ENCODE data around the gene MIB1. TPM values are rescaled to one million over a fixed set of nuclear protein-coding genes. Genes with fewer than 3 reads are reported as not detected.

Gene MIB1
- total RNA-seq, 3 donors from 2014 or later (not counting 1 experiment from before 2014, with no cell fraction given) = 27.5 to 38.4 (median 35.6) TPM

DNA sequence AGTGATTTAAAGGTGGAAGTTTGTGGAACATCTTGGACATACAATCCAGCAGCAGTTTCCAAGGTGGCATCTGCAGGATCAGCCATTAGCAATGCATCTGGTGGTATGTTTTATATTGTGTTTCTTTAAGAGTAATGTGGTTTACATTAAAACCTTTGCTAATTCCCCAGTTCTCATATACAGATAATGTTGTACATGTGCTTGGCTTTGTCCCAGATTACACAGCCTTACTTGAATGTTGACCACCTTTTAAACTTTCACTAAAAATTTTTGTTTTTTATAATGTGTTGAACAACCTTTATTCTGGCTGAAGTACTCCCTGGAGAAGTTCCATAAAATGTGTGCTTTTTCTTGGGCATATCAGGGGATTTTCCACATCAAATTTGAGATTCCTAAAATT lies 57.5 kb downstream of the MIB1 start:
- H3K27ac Mint-ChIP-seq = no peak overlapping the region
- no peaks in the 10 kb centered on the region for H3K4me1 Mint-ChIP-seq
- peaks cover 11% of the 10 kb centered on the region for H3K36me3 Mint-ChIP-seq

DNA sequence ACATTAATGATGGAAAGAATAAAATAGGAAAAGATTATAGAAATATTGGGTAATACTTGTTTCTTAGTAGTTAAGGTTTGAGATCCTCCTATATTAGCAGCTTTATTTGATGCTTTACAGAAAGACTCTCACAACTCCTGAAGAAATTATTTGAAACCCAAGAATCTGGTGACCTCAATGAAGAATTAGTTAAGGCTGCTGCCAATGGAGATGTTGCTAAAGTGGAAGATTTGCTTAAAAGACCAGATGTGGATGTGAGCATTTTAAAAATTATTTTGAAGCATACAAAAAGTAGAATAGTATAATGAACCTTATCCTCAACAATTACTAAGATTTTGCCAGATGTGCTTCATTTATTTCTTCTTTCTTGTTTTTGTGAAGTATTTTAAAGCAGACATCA lies 59.1 kb downstream of the MIB1 start:
- H3K4me1 ChIP-seq (ENCODE audit: control insufficient read depth, insufficient read depth, low read length) = no peaks in the 10 kb centered on the region
- Mint-ChIP-seq H3K4me3 (no peak overlapping the region), H3K4me1 (no peaks in the 10 kb centered on the region), H3K9me3 (no peaks in the 10 kb centered on the region), H3K27ac (no peak overlapping the region), H3K27me3 (ENCODE audit: low read depth in 2 of 2) (no peaks in the 10 kb centered on the region), H3K36me3 (peaks cover 11% of the 10 kb centered on the region)
- intact Hi-C loops (cut with micrococcal nuclease) = no loop called here
- H3K9me3 ChIP-seq (ENCODE audit: control insufficient read depth, insufficient read depth, low read length) = no peaks in the 10 kb centered on the region
- no peaks in the 10 kb centered on the region for H3K27me3 ChIP-seq (ENCODE audit: control insufficient read depth, insufficient read depth, low read length)
- no peak overlapping the region for H3K27ac ChIP-seq (ENCODE audit: low read length)
- H3K4me3 ChIP-seq (ENCODE audit: low read length) = no peak overlapping the region
- TF ChIP-seq, protein P1, sequence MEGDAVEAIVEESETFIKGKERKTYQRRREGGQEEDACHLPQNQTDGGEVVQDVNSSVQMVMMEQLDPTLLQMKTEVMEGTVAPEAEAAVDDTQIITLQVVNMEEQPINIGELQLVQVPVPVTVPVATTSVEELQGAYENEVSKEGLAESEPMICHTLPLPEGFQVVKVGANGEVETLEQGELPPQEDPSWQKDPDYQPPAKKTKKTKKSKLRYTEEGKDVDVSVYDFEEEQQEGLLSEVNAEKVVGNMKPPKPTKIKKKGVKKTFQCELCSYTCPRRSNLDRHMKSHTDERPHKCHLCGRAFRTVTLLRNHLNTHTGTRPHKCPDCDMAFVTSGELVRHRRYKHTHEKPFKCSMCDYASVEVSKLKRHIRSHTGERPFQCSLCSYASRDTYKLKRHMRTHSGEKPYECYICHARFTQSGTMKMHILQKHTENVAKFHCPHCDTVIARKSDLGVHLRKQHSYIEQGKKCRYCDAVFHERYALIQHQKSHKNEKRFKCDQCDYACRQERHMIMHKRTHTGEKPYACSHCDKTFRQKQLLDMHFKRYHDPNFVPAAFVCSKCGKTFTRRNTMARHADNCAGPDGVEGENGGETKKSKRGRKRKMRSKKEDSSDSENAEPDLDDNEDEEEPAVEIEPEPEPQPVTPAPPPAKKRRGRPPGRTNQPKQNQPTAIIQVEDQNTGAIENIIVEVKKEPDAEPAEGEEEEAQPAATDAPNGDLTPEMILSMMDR (IDR thresholded peaks at IDR 0.05) = no peak
- no peak for ATAC-seq
- DNase-seq = no peak
- peaks cover 15% of the 10 kb centered on the region for H3K36me3 ChIP-seq (ENCODE audit: control insufficient read depth, insufficient read depth, low read length)

More for the DNA sequence above, 57.5 kb downstream of the MIB1 start:
- Histone ChIP-seq H3K9me3 (ENCODE audit: control insufficient read depth, insufficient read depth, low read length) (no peaks in the 10 kb centered on the region), H3K27ac (ENCODE audit: low read length) (no peak overlapping the region), H3K4me3 (ENCODE audit: low read length) (no peak overlapping the region), H3K4me1 (ENCODE audit: control insufficient read depth, insufficient read depth, low read length) (no peaks in the 10 kb centered on the region), H3K27me3 (ENCODE audit: control insufficient read depth, insufficient read depth, low read length) (no peaks in the 10 kb centered on the region), H3K36me3 (ENCODE audit: control insufficient read depth, insufficient read depth, low read length) (peaks cover 10% of the 10 kb centered on the region)
- Mint-ChIP-seq H3K9me3 (no peaks in the 10 kb centered on the region), H3K27me3 (ENCODE audit: low read depth in 2 of 2) (no peaks in the 10 kb centered on the region), H3K4me3 (no peak overlapping the region)
- TF ChIP-seq, protein P1 (IDR thresholded peaks at IDR 0.05) = no peak
- DNase-seq (no peak), ATAC-seq (no peak)
- intact Hi-C loops (cut with micrococcal nuclease) = no loop called here

DNA sequence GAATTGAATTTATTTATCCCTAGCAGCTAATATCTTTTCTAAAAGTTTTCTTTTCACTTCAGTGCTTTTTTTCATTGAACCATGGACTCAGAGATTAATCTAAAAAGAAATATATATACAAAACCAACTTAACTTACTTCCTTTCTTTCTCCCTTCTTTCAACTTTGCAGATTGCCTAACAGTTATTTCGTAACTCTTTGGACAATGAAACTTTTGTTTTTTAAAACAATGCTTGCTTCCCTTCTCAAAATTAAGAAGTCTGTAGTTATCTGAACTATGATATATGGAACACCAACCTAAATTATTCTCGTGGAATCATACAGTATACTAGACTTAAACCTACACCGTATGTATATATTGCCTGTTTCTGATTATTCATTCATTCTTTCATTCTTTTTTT lies 62.9 kb downstream of the MIB1 start:
- Histone ChIP-seq H3K4me1 (ENCODE audit: control insufficient read depth, insufficient read depth, low read length) (no peaks in the 10 kb centered on the region), H3K36me3 (ENCODE audit: control insufficient read depth, insufficient read depth, low read length) (peaks cover 20% of the 10 kb centered on the region), H3K27ac (ENCODE audit: low read length) (no peak overlapping the region), H3K27me3 (ENCODE audit: control insufficient read depth, insufficient read depth, low read length) (no peaks in the 10 kb centered on the region), H3K9me3 (ENCODE audit: control insufficient read depth, insufficient read depth, low read length) (no peaks in the 10 kb centered on the region), H3K4me3 (ENCODE audit: low read length) (no peak overlapping the region)
- H3K9me3 Mint-ChIP-seq = no peaks in the 10 kb centered on the region
- TF ChIP-seq, protein P1 (IDR thresholded peaks at IDR 0.05) = no peak
- H3K4me1 Mint-ChIP-seq = no peaks in the 10 kb centered on the region
- no peak overlapping the region for H3K4me3 Mint-ChIP-seq
- intact Hi-C loops (cut with micrococcal nuclease) = no loop called here
- H3K36me3 Mint-ChIP-seq = peaks cover 14% of the 10 kb centered on the region
- no peak for DNase-seq
- no peak overlapping the region for H3K27ac Mint-ChIP-seq
- no CpG with 5 or more reads among the region's 3 CpGs for WGBS (ENCODE audit: insufficient coverage)
- ATAC-seq = no peak
- no peaks in the 10 kb centered on the region for H3K27me3 Mint-ChIP-seq (ENCODE audit: low read depth in 2 of 2)

DNA sequence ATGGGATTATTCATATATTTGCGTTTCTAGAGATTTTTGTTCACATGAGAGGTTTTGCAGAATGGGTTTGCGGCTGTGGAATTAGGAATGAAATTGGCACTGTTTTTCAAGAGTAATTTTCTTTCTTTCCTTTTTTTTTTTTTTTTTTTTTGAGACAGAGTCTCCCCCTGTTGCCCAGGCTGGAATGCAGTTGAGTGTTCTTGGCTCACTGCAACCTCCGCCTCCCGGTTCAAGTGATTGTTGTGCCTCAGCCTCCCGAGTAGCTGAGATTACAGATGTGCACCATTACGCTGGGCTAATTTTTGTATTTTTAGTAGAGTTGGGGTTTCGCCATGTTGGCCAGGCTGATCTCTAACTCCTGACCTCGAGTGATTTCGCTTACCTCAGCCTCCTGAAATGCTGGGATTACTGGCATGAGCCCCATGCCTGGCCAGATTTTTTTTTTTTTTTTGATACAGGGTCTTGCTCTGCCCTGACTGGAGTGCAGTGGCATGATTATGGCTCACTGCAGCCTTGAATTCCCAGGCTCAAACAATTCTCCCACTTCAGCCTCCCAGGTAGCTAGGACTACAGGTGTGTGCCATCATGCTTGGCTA lies 65.3 kb downstream of the MIB1 start:
- Mint-ChIP-seq H3K27ac (no peak overlapping the region), H3K27me3 (ENCODE audit: low read depth in 2 of 2) (no peaks in the 10 kb centered on the region), H3K4me1 (no peaks in the 10 kb centered on the region), H3K36me3 (peaks cover 34% of the 10 kb centered on the region), H3K9me3 (no peaks in the 10 kb centered on the region), H3K4me3 (no peak overlapping the region)
- Histone ChIP-seq H3K27ac (ENCODE audit: low read length) (no peak overlapping the region), H3K36me3 (ENCODE audit: control insufficient read depth, insufficient read depth, low read length) (peaks cover 36% of the 10 kb centered on the region), H3K4me3 (ENCODE audit: low read length) (no peak overlapping the region), H3K4me1 (ENCODE audit: control insufficient read depth, insufficient read depth, low read length) (no peaks in the 10 kb centered on the region), H3K9me3 (ENCODE audit: control insufficient read depth, insufficient read depth, low read length) (no peaks in the 10 kb centered on the region), H3K27me3 (ENCODE audit: control insufficient read depth, insufficient read depth, low read length) (no peaks in the 10 kb centered on the region)
- WGBS (ENCODE audit: insufficient coverage) = 94% methylated on average over 9 of the region's 9 CpGs
- ATAC-seq = no peak
- TF ChIP-seq, protein P1 (IDR thresholded peaks at IDR 0.05) = no peak
- DNase-seq = no peak
- intact Hi-C loops (cut with micrococcal nuclease) = no loop called here

Data from natural killer cell (primary cell).